Measurements from ENCODE around the gene BRD9.
"Not testable (repeated sequence)": the region's sequence is repeated elsewhere in the genome, so short reads cannot be mapped to it uniquely, and the experiment has no call there.

The BRD9 gene

DNA sequence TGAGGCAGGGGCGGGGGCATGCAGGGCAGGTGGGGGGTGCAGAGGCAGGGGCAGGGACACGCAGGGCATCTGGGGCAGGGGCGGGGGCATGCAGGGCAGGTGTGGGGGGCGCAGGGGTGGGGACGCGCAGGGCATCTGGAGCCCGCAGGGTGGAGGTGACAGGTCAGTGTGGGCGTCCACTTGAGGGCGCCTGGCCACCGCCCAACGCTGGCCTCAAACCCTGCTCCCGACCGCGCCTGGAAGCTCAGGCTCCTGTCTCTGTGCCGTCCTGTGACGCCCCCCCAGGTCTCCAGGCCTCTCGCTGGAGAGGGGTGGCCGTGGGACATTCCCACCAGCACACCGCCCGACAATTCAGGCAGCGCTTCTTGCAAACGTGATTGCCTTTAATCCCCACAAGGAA is 48.7 kb downstream of the BRD9 start:
- not testable (repeated sequence) for DNase-seq (ENCODE audit: low spot score)

DNA sequence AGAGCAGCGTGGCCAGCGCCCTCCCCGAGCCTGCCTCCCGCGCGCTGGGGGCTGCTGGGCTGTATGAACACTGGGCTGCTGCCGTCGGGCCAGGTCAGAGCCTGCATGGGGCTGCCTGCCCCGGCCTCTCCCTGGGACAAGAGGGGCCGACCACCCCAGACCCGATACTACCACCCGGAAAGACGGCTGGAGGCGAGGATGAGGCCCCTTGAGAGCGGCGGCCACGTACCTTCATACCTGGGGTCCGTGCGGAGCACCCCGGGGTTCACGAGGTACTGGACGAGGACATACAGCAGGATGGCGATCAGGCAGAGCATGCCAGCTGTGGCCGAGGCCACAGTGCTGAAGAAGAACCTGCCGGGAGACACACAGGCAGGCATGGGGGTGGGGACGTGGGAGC is 49.2 kb downstream of the BRD9 start:
- DNase-seq (ENCODE audit: low spot score) = not testable (repeated sequence)

DNA sequence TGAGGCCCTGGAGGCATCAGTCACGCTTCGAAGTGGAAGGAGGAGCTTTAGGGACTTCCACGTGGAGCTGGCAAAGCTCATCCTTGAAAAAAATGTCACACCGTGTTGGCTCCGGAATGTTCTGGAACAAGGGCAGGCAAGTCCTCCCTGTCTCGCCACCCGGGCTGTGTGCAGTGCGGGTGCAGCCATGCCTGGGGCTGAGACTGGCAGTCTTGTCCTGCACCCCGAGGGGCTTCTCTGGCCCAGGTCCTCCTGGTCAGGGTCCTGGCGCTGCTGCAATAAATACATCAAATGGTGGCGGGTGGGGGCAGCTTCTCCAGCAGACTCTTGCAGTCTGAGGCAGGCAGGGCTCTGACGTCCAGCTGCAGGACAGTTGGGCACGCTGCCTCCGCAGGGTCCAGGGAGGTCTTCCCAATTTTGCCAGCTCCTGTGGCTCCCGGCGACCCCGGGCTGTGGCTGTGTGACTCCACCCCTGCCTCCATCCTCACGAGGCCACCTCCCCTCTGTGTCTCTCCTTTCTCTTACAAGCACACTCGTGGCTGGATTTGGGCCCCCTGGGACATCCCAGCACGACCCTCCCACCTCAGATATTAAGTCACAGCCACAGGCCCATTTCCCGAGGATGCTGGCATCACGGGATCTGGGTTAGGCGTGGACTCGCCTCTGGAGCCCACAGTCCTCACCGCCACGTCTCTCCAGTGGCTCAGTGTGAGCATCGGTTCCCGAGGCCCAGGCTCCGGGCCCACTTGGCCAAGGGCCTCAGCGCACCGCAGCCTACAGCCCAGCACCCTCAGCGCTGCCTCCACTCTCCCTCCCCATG is 50.0 kb downstream of the BRD9 start:
- not testable (repeated sequence) for DNase-seq (ENCODE audit: low spot score)

DNA sequence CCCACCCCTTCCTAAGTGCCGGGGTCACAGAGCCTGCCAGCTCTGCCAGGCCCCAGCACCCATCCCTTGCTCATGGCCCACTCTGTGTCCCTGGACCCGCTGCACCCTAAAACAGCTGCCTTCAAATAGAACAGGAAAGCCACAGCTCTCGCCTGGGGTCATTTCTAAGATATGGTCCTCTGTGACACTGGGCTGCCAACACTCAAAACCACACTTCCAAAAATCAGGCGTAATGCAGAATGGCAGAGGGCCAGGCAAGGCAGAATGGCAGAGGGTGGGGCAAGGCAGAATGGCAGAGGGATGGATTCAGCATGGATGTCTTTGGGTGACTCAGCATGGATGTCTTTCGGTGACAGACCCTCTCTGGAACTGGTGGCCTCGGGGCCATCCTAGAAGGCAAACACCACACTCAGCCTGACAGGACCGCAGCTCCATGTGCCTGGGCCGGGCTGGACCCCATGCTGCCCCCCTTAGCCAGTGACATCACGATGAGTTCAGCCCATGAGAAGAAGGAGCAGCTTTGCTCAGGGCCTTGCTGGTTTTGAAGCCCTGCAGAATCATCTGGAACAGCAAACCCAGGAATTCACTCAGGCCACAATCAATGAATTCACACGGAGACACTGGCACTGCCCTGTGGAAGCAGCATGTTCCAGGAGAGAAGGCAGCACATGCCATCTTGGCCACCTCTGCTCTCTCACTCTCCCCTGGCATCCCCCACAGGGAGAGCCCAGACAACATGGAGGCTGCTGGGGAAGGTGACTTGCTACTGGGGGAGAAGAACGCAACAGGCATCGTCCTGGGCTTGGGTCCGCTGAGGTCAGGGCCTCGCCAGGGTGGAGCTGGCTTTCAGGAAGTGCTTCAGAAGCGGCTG is 50.8 kb downstream of the BRD9 start:
- not testable (repeated sequence) for DNase-seq (ENCODE audit: low spot score)

DNA sequence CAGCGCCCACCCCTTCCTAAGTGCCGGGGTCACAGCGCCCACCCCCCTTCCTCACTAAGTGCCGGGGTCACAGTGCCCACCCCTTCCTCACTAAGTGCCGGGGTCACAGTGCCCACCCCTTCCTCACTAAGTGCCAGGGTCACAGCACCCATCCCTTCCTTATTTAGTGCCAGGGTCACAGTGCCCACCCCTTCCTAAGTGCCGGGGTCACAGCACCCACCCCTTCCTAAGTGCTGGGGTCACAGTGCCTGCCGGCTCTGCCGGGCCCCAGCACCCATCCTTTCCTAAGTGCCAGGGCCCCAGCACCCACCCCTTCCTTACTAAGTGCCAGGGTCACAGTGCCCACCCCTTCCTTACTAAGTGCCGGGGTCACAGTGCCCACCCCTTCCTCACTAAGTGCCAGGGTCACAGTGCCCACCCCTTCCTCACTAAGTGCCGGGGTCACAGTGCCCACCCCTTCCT is 51.6 kb downstream of the BRD9 start:
- DNase-seq (ENCODE audit: low spot score) = not testable (repeated sequence)

DNA sequence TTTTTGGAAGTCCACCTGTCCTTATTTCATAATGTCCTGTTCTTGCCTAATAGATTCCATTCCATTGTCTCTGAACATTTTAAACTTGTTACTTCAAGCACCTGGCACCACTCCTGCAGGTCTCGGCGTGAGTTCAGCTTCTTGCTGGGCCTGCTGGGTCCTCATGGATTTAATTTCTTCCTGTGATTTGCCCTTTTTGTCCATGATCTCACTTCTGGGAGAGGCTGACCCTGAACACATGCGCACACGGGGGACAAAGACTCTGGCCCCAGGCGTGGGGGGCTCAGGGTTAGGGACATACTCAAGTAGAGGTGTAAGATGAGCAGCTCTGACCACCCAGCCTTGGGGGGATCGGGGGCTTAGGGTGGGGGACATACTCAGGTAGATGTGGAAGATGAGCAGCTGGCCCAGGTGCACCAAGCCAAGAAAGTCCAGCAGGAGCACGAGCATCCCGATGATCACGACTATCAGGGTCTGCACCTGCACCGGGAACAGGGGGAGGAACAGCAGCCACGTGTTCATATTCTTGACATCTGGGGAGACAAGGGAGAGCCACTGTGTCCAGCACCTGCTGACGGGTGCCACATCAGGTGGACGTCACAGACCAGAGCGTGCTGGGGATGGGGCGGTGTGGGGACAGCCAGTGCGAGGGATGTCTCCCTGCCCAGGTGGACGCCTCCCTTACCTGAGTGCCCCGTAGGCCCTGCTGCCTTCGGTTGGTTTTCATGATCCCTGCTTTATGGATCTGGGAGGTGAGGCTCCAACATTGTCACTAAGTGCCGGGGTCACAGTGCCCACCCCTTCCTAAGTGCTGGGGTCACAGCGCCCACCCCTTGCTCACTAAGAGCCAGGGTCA is 52.3 kb downstream of the BRD9 start:
- DNase-seq (ENCODE audit: low spot score) = not testable (repeated sequence)

DNA sequence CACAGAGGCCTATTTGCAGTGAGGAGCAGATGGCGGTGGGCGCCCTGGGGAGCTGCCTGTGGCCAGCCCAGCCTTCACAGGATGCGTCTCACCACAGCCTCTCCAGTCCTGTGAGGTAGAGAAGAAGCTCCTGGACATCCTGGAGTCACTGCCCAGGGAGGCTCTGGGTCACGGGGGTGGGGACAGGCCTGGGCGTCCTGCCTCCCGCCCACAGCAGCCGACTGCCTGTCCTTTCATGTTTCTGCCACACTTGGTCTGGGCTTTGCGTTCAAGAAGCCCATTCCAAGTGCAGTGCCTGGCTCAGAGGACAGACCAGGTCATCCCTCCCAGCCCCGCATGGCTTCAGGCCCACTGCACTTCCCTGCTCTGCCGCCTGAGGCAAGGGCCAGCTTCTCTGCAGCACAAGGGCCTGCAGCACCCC is 54.2 kb downstream of the BRD9 start:
- DNase-seq (ENCODE audit: low spot score) = not testable (repeated sequence)

DNA sequence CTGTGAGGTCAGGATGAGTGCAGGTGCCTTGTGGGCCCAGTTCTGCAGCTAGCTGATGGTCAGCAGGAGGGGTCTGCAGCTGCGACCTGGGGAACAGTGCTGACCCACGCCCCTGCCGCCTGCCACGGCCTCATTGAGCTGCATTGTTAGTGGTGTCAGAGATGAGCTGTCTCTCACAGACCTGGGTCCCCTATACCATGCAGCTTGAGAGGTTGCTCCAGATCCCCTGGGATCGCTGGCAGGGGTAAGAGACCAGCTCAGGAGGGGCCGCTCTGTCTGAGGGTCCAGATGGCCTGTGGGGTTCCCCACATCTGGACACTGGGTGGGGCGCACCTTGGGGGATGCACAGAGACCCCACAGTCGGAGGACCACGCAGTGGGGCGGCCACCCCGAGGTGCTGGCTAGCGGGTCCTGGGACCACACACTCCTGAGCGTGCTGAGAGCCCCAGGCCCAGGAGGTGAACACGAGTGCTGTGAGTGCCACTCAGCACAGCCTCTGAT is 54.9 kb downstream of the BRD9 start:
- not testable (repeated sequence) for DNase-seq (ENCODE audit: low spot score)

DNA sequence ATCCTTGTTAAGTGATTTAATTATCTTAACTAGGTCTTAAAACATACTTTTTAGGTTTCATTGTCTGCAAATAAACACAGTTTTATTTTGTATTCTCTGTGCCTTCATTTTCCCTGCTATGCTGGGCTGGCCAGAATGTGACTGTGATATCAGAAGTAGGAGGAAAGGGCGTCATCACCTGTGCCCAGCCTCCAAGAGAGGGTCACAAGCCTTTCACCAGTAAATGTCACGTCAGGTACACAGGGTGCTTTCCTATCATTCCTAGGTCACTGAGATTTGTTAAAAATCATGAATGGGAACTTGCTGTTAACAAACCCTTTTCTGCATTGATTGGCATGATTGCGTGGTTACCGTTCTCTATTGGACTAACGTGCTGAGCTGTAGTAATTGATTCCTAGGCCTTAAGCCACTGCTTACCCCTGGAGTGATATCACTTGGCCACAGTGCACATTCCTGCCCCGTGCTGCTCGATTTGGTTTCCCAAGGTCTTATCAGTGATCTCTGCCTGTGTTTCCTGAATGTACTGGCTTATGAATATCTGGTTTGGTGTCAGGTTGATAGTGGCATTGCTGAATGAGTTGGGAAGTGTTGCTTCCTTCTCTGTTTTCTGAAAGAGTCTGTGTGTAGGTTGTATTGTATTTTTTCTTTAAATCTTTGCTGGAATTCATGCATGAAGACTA is 56.5 kb downstream of the BRD9 start:
- DNase-seq (ENCODE audit: low spot score) = not testable (repeated sequence)

DNA sequence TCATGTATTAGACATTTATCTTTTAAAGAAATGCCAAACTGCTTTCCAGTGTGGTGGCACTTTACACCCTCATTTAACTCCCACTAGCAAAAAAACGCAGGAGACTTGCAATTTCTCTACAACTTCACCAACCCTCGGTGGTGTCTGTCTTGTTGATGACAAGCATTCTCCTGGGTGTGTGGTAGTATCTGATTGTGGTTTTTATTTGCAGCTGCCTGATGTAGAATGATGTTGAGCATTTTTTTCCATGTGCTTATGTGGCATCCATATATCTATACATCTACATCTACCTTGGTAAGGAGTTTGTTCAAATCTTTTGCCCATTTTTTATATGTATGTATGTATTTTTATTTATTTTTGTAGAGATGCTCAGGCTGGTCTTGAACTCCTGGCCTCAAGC is 58.6 kb downstream of the BRD9 start:
- not testable (repeated sequence) for DNase-seq (ENCODE audit: low spot score)

DNA sequence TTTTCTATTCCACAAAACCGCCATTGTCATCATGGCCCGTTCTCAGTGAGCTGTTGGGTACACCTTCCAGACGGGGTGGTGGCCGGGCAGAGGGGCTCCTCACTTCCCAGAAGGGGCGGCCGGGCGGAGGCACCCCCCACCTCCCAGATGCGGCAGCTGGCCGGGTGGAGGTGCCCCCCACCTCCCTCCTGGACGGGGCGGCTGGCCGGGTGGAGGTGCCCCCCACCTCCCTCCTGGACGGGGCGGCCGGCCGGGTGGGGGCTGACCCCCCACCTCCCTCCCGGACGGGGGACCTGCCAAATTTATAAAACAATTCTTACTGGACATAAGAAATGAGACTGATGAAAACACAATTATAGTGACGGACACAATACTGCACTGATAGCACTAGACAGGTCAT is 64.4 kb downstream of the BRD9 start:
- not testable (repeated sequence) for DNase-seq (ENCODE audit: low spot score)

DNA sequence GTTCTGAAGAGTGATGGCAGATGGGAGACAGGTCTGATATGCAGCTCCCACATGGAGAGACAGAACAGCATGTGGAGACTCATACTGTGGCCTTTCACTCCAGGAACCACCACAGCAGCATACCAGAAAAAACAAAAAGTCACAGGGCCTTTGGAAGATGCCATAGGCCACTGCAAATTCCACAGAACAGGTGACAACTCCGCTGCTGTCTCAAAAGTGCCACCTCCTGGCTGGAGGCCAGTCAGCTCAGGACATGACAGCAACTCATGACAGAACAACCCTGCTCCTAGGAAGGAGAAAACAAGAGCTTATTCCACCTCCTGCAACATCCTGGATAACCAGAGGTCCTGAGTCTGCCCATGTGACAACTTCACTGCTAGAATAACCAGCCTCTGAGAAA is 67.1 kb downstream of the BRD9 start:
- DNase-seq (ENCODE audit: low spot score) = not testable (repeated sequence)

DNA sequence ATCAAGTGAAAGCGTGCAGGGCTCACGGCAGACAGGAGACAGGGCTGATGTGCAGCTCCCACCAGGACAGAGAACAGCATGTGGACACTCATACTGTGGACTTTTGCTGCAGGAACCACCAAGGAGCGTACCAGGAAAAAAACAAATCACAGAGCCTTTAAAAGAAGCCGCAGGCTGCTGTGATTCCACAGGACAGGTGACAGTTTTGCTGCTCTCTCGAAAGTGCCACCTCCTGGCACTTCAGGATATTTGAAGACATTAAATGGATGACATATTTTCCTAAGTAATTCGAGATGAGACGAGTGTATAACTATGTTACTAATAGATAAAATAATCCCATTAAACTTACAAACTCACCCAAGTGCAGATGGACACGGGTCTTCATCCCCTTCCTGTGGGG is 71.1 kb downstream of the BRD9 start:
- DNase-seq (ENCODE audit: low spot score) = peak; percentile 20

DNA sequence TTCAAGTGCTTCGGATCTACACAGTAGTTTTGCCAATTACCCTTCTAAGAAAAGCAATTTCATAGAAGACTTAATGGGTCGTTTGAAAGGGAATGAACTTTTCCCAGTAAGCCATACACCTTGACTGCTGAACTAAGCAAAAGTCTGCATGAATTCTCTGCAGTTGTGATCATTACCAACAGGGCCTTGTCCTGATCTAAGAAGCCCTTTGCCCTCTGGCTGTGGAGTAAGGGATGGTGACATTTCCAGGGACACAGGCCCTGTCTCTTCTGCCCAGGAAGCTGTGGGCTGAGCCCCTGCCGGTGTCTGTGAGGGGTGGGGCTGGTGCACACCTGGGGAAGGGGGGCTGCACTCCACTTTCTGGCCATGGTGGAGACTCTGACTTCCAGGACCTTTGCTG is 72.4 kb downstream of the BRD9 start:
- DNase-seq (ENCODE audit: low spot score) = no peak

DNA sequence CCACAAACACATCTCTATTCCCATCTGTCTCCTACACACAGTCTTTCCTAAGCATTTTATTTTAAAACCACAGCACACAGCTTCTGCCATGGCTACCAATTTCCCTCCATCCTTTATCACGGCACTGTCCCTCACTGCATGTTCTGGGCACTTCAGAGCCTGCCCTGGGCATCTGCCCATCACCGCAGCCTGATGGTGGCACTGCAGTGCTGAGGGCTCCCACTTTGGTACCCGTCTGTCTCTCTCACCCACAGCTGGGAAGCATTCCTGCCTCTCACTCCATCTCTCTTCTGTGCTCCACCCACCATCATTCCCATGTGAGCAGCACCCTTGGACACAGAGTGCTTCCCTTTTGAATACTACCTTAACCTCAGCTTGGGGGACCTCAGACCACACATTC is 73.5 kb downstream of the BRD9 start:
- DNase-seq (ENCODE audit: low spot score) = no peak

DNA sequence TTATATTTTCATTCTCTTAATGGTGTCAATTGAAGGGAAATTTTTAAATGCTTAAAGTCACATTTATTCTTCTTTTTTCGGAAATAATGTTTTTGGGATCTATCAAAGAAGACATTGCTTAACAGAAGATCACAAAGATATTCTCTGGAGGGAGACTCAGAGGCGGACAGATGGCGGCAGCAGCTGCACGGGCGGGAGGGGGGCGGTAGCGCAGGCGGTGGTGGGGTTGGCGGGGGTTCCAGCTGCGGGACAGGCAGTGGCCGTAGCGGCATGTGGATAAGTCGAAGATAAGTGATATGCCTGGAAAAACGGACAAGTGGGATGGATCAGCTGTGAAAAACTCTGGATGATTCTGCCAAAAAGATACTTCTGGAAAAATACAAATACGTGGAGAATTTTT is 76.4 kb downstream of the BRD9 start:
- no peak for DNase-seq (ENCODE audit: low spot score)

DNA sequence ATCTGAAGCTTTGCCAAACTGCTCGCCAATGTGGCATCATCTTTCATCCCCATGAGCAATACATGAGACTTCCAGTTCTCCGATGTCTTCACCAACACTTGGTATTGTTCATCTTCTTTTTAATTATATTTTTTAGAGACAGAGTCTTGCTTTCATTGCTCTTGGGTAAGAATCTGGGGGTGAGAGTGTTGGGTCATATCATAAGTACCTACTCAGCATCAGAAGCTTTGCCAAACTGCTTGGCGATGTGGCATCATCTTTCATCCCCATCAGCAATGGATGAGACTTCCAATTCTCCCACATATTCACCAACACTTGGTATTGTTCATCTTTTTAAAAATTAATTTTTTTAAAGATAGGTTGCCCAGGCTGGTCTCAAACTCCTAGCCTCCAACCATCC is 77.2 kb downstream of the BRD9 start:
- DNase-seq (ENCODE audit: low spot score) = no peak
